Endothelial cell (in vitro differentiated cells): ENCODE data around the gene EXOG. TPM values are rescaled to one million over a fixed set of nuclear protein-coding genes. Genes with fewer than 3 reads are reported as not detected.

ENCODE experiments used
- DNase-seq: peaks from one replicate; pipeline ENCODE4 v3.0.0; 2021; ENCODE audit warnings: low spot score
- H3K27ac Mint-ChIP-seq: one replicate; pipeline ENCODE4 v1.8.0; 2021; ENCODE audit warnings: mixed read lengths, inconsistent platforms; ENCODE audit not compliant: unreplicated experiment
- H3K27me3 Mint-ChIP-seq: one replicate; pipeline ENCODE4 v1.8.0; 2021; ENCODE audit warnings: mild to moderate bottlenecking, moderate library complexity, mixed read lengths, inconsistent platforms; ENCODE audit not compliant: unreplicated experiment
- H3K36me3 Mint-ChIP-seq: one replicate; pipeline ENCODE4 v1.8.0; 2021; ENCODE audit warnings: mild to moderate bottlenecking, low read depth, mixed read lengths, inconsistent platforms; ENCODE audit not compliant: unreplicated experiment
- H3K4me1 Mint-ChIP-seq: one replicate; pipeline ENCODE4 v1.8.0; 2021; ENCODE audit warnings: mild to moderate bottlenecking, mixed read lengths, inconsistent platforms; ENCODE audit not compliant: unreplicated experiment
- H3K4me3 Mint-ChIP-seq: one replicate; pipeline ENCODE4 v1.8.0; 2021; ENCODE audit warnings: mild to moderate bottlenecking, mixed read lengths, inconsistent platforms; ENCODE audit not compliant: unreplicated experiment
- H3K9me3 Mint-ChIP-seq: one replicate; pipeline ENCODE4 v1.8.0; 2021; ENCODE audit warnings: mixed read lengths, inconsistent platforms; ENCODE audit not compliant: unreplicated experiment
- CTCF ChIP-seq: fragments of 200-600 bp; sonication (generic); IDR thresholded peaks from one replicate; pipeline ENCODE4 v1.5.0; 2021; ENCODE audit warnings: antibody characterized with exemption; ENCODE audit not compliant: unreplicated experiment
- total RNA-seq: library from RNA; stranded (reverse); fragmentation: NEBNext Ultra II Directional; extraction: Animal tissue kit (Norgen Biotek cat#: 25700); gene quantifications from one replicate; pipeline ENCODE4 v1.2.1, GENCODE V29; 2021; ENCODE audit not compliant: unreplicated experiment

Gene EXOG
- total RNA-seq, 1 donor from 2014 or later = 18.3 TPM

DNA sequence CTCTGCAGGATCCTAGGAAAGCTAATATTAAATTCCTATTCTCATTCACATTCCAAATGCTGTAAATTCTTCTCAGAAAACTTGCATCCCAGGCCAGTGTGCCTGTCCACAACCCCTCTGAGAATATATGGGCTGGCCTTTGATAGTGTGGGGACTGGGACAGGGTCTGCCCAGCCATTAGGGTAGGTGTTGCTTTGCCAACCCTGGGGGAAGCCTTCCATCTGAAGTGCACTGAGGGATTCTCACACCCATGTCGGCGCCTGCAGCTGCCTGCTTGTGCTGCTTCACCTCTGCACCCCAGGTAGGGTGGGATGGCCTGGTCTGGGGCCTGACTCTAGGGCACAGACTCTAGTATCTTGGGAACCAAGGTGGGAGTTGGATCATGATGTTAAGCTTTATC, 15.2 kb upstream of the EXOG start:
- Mint-ChIP-seq H3K27ac (no peak overlapping the region), H3K4me1 (peaks cover 8% of the 10 kb centered on the region), H3K27me3 (peaks cover 8% of the 10 kb centered on the region), H3K9me3 (no peaks in the 10 kb centered on the region), H3K36me3 (peaks cover 28% of the 10 kb centered on the region), H3K4me3 (no peak overlapping the region)
- DNase-seq = no peak
- TF ChIP-seq CTCF = no peak

DNA sequence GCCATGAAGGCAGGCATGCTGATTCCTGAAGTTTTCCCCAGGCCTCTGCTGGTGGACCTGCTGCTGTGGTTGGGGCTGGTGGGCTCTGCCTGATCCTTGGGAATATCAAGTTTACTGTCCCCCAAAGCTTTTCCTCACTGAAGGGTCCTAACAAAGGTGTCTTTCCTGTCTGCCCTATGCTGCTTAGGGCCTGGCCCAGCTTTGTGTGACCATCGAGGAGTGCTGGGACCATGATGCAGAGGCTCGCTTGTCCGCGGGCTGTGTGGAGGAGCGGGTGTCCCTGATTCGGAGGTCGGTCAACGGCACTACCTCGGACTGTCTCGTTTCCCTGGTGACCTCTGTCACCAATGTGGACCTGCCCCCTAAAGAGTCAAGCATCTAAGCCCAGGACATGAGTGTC, 13.2 kb upstream of the EXOG start:
- no peaks in the 10 kb centered on the region for H3K9me3 Mint-ChIP-seq
- DNase-seq = no peak
- peaks cover 10% of the 10 kb centered on the region for H3K27me3 Mint-ChIP-seq
- no peak for TF ChIP-seq CTCF
- no peak overlapping the region for H3K27ac Mint-ChIP-seq
- no peak overlapping the region for H3K4me3 Mint-ChIP-seq
- H3K36me3 Mint-ChIP-seq = peaks cover 28% of the 10 kb centered on the region
- H3K4me1 Mint-ChIP-seq = peaks cover 8% of the 10 kb centered on the region

DNA sequence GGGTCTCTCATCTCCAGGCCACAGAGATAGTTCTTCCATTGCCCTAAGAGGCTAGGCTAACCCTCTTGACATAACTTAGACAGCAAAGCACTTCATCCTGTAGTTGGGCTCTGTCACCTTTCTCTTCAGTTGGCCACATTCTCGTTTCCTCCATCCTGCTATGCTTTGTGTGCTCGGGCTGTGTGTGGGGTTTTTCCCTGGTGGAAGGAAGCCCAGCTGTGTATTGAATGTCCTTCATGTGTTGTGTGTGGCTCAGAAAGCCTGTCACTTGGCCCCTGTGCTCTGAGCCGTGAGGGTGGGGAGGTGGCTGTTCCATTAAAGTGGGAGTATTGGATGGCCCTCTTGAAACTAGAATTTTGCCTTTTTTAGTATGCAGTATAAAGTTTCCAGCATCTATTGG, 8.8 kb upstream of the EXOG start:
- DNase-seq = no peak
- Mint-ChIP-seq H3K9me3 (no peaks in the 10 kb centered on the region), H3K36me3 (peaks cover 9% of the 10 kb centered on the region), H3K27me3 (peaks cover 5% of the 10 kb centered on the region), H3K4me3 (no peak overlapping the region), H3K27ac (no peak overlapping the region), H3K4me1 (peaks cover 8% of the 10 kb centered on the region)
- no peak for TF ChIP-seq CTCF

GRCh38 chr3:38488949-38489348, 7.2 kb upstream of the EXOG start:
- Mint-ChIP-seq H3K4me1 (peaks cover under 1% of the 10 kb centered on the region), H3K4me3 (no peak overlapping the region), H3K36me3 (peaks cover under 1% of the 10 kb centered on the region), H3K9me3 (no peaks in the 10 kb centered on the region), H3K27me3 (peaks cover 2% of the 10 kb centered on the region), H3K27ac (no peak overlapping the region)
- no peak for TF ChIP-seq CTCF
- DNase-seq = no peak

DNA sequence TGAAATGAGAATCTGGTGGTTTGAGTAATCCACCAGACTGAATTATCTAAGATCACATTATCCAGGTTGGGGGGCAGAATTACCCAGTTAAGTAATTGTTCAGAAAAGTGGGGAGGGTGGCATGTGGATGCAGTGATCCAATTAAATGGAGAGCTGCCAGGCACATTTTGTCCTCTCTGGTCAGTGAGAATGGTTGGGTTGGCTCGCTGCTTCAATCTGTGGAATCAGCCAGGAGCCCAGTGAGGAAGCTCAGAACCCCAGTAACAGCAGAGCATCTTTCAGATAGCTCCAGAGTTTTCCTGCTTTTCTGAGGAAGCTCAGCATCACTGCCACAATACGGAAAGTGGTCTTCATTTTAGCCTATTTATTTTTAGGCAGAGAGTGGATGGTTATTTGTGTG, 6.4 kb upstream of the EXOG start:
- no peak for TF ChIP-seq CTCF
- no peak overlapping the region for H3K4me3 Mint-ChIP-seq
- H3K9me3 Mint-ChIP-seq = no peaks in the 10 kb centered on the region
- H3K27me3 Mint-ChIP-seq = peaks cover 2% of the 10 kb centered on the region
- H3K36me3 Mint-ChIP-seq = no peaks in the 10 kb centered on the region
- H3K27ac Mint-ChIP-seq = no peak overlapping the region
- H3K4me1 Mint-ChIP-seq = no peaks in the 10 kb centered on the region
- no peak for DNase-seq
